Activated B cell treated with CpG ODN at 0.5 μM for 24 hours (primary cell): ENCODE data around the gene JAZF1. TPM values are rescaled to one million over a fixed set of nuclear protein-coding genes. Genes with fewer than 3 reads are reported as not detected.

Experiments used
- ATAC-seq: fragments of 200-7000 bp; cut with Tn5 transposase; one replicate; pipeline ENCODE4 v1.10.0; 2021; ENCODE audit warnings: low read depth, mild to moderate bottlenecking, moderate library complexity
- CTCF ChIA-PET: fragments of 350-600 bp; sonication (Branson Sonifier 250); formaldehyde crosslinking; loops from one replicate; lab custom pipeline; 2021; ENCODE audit warnings: antibody characterized with exemption; lab: Charles Lee
- POLR2A ChIA-PET: fragments of 350-600 bp; sonication (Branson Sonifier 250); formaldehyde crosslinking; loops from one replicate; lab custom pipeline; 2021; ENCODE audit warnings: antibody characterized with exemption; lab: Charles Lee
- DNase-seq: peaks from one replicate; pipeline ENCODE4 v3.0.0; 2022
- H3K27ac Mint-ChIP-seq: one replicate; pipeline ENCODE4 v1.8.0; 2020; ENCODE audit warnings: mixed read lengths
- H3K27me3 Mint-ChIP-seq: one replicate; pipeline ENCODE4 v1.8.0; 2021; ENCODE audit warnings: mixed read lengths
- H3K36me3 Mint-ChIP-seq: one replicate; pipeline ENCODE4 v1.8.0; 2021; ENCODE audit warnings: low read depth, mixed read lengths
- H3K4me1 Mint-ChIP-seq: one replicate; pipeline ENCODE4 v1.8.0; 2021; ENCODE audit warnings: mixed read lengths
- H3K4me3 Mint-ChIP-seq: one replicate; pipeline ENCODE4 v1.8.0; 2020; ENCODE audit warnings: mild to moderate bottlenecking, mixed read lengths
- H3K9me3 Mint-ChIP-seq: one replicate; pipeline ENCODE4 v1.8.0; 2020; ENCODE audit warnings: mixed read lengths
- intact Hi-C: fragments of 100-400 bp; cut with micrococcal nuclease; formaldehyde crosslinking; loops from one replicate; pipeline ENCODE4 v1.15.1; 2024
- total RNA-seq: library from RNA; stranded (reverse); gene quantifications from 2 replicates; pipeline ENCODE4 v1.2.3, GENCODE V29; 2022
- TF ChIP-seq, protein P1 (sequence below): fragments of 200-600 bp; IDR thresholded peaks from one replicate; pipeline ENCODE4 v1.8.0; 2022; ENCODE audit warnings: antibody characterized with exemption, mild to moderate bottlenecking

The JAZF1 gene
- total RNA-seq, 1 donor from 2014 or later = 54.8 TPM

DNA sequence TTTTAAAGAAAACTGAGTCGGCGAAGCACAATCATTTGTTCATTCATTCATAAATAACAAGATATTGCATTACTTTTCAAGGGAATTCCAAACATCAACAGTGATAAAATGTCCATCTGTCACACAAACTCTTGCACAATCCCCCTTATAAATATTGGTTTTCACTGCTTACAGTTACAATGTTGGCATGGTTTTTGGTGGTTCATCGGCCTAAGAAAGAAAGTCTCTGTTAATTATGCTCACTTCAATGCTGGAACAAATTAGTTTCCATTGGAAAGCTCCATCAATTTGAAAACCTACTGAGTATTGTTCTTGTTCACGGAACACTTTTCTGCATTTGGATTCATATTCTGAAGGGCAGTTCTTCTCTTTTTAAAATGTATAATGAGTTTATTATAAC lies 188.5 kb downstream of the JAZF1 start:
- H3K9me3 Mint-ChIP-seq = peaks cover 6% of the 10 kb centered on the region
- no peak overlapping the region for H3K27ac Mint-ChIP-seq
- DNase-seq (no peak), ATAC-seq (no peak)
- POLR2A ChIA-PET = no interaction called here
- no peak overlapping the region for H3K4me3 Mint-ChIP-seq
- peaks cover 23% of the 10 kb centered on the region for H3K4me1 Mint-ChIP-seq
- peaks cover 56% of the 10 kb centered on the region for H3K36me3 Mint-ChIP-seq
- CTCF ChIA-PET = no interaction called here
- TF ChIP-seq, protein P1, sequence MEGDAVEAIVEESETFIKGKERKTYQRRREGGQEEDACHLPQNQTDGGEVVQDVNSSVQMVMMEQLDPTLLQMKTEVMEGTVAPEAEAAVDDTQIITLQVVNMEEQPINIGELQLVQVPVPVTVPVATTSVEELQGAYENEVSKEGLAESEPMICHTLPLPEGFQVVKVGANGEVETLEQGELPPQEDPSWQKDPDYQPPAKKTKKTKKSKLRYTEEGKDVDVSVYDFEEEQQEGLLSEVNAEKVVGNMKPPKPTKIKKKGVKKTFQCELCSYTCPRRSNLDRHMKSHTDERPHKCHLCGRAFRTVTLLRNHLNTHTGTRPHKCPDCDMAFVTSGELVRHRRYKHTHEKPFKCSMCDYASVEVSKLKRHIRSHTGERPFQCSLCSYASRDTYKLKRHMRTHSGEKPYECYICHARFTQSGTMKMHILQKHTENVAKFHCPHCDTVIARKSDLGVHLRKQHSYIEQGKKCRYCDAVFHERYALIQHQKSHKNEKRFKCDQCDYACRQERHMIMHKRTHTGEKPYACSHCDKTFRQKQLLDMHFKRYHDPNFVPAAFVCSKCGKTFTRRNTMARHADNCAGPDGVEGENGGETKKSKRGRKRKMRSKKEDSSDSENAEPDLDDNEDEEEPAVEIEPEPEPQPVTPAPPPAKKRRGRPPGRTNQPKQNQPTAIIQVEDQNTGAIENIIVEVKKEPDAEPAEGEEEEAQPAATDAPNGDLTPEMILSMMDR = no peak
- no peaks in the 10 kb centered on the region for H3K27me3 Mint-ChIP-seq
- intact Hi-C loops = no loop called here

GRCh38 chr7:27991006-27991528 lies 189.5 kb downstream of the JAZF1 start:
- ChIA-PET CTCF (no interaction called here), POLR2A (no interaction called here)
- Mint-ChIP-seq H3K9me3 (peaks cover 6% of the 10 kb centered on the region), H3K27me3 (no peaks in the 10 kb centered on the region), H3K4me3 (no peak overlapping the region), H3K36me3 (peaks cover 55% of the 10 kb centered on the region), H3K27ac (peak overlapping the region; percentile 26), H3K4me1 (peaks cover 20% of the 10 kb centered on the region)
- intact Hi-C loops = no loop called here
- TF ChIP-seq, protein P1 = no peak
- DNase-seq = no peak
- ATAC-seq = no peak

GRCh38 chr7:27976531-27976930 lies 204.1 kb downstream of the JAZF1 start:
- H3K4me3 Mint-ChIP-seq = no peak overlapping the region
- no peak overlapping the region for H3K27ac Mint-ChIP-seq
- intact Hi-C loops = no loop called here
- peaks cover 39% of the 10 kb centered on the region for H3K4me1 Mint-ChIP-seq
- CTCF ChIA-PET = no interaction called here
- ATAC-seq (no peak), DNase-seq (no peak)
- H3K27me3 Mint-ChIP-seq = no peaks in the 10 kb centered on the region
- peaks cover 6% of the 10 kb centered on the region for H3K9me3 Mint-ChIP-seq
- TF ChIP-seq, protein P1 = no peak
- H3K36me3 Mint-ChIP-seq = peaks cover 48% of the 10 kb centered on the region
- POLR2A ChIA-PET = no interaction called here

DNA sequence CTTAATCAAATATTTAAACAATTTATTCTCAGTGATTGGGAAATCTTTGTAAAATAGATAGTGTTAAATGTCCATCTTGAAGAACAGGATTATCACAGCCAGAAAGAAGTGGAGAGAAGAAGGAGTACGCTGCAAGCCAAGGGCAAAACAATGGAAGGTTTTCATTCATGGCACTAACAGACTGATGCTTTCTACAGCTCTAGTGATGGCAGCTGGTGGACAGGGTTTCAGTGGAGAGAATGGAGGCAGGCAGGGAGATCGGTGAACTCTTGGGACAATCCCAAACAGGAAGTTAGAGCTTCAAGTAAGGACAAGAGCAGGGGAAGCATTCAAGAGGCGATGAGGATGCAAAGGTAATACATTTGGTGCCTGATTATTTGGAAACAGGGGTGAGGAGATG lies 207.0 kb downstream of the JAZF1 start:
- CTCF ChIA-PET = no interaction called here
- peaks cover 58% of the 10 kb centered on the region for H3K4me1 Mint-ChIP-seq

GRCh38 chr7:27972276-27972675 lies 208.3 kb downstream of the JAZF1 start:
- ATAC-seq (no peak), DNase-seq (no peak)
- H3K27me3 Mint-ChIP-seq = no peaks in the 10 kb centered on the region
- H3K9me3 Mint-ChIP-seq = peaks cover 2% of the 10 kb centered on the region
- CTCF ChIA-PET = no interaction called here
- peaks cover 41% of the 10 kb centered on the region for H3K36me3 Mint-ChIP-seq
- POLR2A ChIA-PET = no interaction called here
- TF ChIP-seq, protein P1 = no peak
- H3K27ac Mint-ChIP-seq = peak overlapping the region; percentile 14
- H3K4me1 Mint-ChIP-seq = peaks cover 66% of the 10 kb centered on the region
- intact Hi-C loops = no loop called here
- H3K4me3 Mint-ChIP-seq = no peak overlapping the region

More for the DNA sequence above, 207.0 kb downstream of the JAZF1 start:
- POLR2A ChIA-PET = no interaction called here
- Mint-ChIP-seq H3K27ac (no peak overlapping the region), H3K27me3 (no peaks in the 10 kb centered on the region), H3K4me3 (no peak overlapping the region), H3K36me3 (peaks cover 51% of the 10 kb centered on the region), H3K9me3 (peaks cover 6% of the 10 kb centered on the region)
- ATAC-seq = no peak
- intact Hi-C loops = no loop called here
- no peak for DNase-seq
- TF ChIP-seq, protein P1 = no peak
